IPS-15b (cell line): ENCODE measurements around the gene ZNF48.

Experiments
- H3K27me3 ChIP-seq: one replicate; pipeline ENCODE4 v1.6.1; 2013; ENCODE audit warnings: low read length; ENCODE audit not compliant: control insufficient read depth, insufficient read depth
- H3K36me3 ChIP-seq: one replicate; pipeline ENCODE4 v1.6.1; 2013; ENCODE audit warnings: low read length; ENCODE audit not compliant: control insufficient read depth, insufficient read depth
- H3K4me1 ChIP-seq: one replicate; pipeline ENCODE4 v1.6.1; 2013; ENCODE audit warnings: mild to moderate bottlenecking, low read length; ENCODE audit not compliant: control insufficient read depth, insufficient read depth
- H3K4me3 ChIP-seq: one replicate; pipeline ENCODE4 v1.5.1; 2013; ENCODE audit warnings: low read depth, low read length
- H3K9ac ChIP-seq: one replicate; pipeline ENCODE4 v1.6.1; 2013; ENCODE audit warnings: low read depth, mild to moderate bottlenecking, low read length
- H3K9me3 ChIP-seq: one replicate; pipeline ENCODE4 v1.6.1; 2013; ENCODE audit warnings: mild to moderate bottlenecking, low read length; ENCODE audit not compliant: control insufficient read depth, insufficient read depth

The ZNF48 gene

GRCh38 chr16:30395155-30395991 is at the start of gene ZNF48:
Gene ZNF48 (plus strand): TSS chr16:30395420. CDS start chr16:30395795, 375 bp downstream.
- Histone ChIP-seq H3K36me3 (peaks cover 13% of the 10 kb centered on the region), H3K27me3 (no peaks in the 10 kb centered on the region), H3K4me1 (peaks cover 5% of the 10 kb centered on the region), H3K9ac (peak within 1 kb of the TSS; percentile 85), H3K4me3 (peak within 1 kb of the TSS; percentile 81), H3K9me3 (no peaks in the 10 kb centered on the region)

DNA sequence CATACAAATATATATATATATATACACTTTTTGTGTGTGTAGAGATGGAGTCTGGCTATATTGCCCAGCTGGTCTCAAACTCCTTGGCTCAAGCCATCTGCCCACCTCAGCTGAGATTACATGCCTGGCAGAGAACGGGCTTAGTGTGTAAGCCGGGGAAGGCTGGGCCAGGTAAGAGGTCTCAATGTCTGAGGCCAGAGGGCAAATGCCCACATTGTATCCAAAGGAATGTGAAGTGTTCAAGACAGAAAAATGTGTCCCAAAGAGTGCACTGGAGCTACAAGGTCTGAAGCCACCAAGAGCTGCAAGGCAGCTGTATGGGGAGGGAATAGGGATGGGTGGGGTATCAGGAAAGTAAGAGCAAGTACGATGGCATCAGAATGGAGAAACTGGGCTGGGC is 48.9 kb upstream of the ZNF48 start:
- H3K9ac ChIP-seq = no peak overlapping the region
- H3K9me3 ChIP-seq = no peaks in the 10 kb centered on the region

DNA sequence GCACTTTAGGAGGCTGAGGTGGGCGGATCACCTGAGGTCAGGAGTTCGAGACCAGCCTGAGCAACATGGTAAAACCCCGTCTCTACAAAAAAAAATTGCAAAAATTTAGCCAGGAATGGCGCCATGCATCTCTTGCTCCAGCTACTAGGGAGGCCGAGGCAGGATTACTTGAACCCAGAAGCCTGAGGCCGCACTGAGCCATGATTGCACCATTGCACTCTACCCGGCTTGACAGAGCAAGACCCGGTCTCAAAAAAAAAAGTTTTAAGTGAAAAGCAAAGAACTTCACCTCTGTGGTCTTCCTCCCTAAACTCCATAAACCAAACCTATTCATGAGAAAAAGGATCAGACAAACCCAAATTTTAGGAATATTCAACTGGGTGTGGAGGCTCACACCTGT is 47.1 kb upstream of the ZNF48 start:
- no peaks in the 10 kb centered on the region for H3K4me1 ChIP-seq
- H3K9me3 ChIP-seq = no peaks in the 10 kb centered on the region
- H3K4me3 ChIP-seq = no peak overlapping the region
- H3K36me3 ChIP-seq = peaks cover 25% of the 10 kb centered on the region
- H3K27me3 ChIP-seq = no peaks in the 10 kb centered on the region
- H3K9ac ChIP-seq = no peak overlapping the region

More for the DNA sequence above, 48.9 kb upstream of the ZNF48 start:
- H3K27me3 ChIP-seq = no peaks in the 10 kb centered on the region
- peaks cover 9% of the 10 kb centered on the region for H3K36me3 ChIP-seq
- H3K4me3 ChIP-seq = no peak overlapping the region
- no peaks in the 10 kb centered on the region for H3K4me1 ChIP-seq

GRCh38 chr16:30348929-30349328 is 46.3 kb upstream of the ZNF48 start:
- Histone ChIP-seq H3K27me3 (no peaks in the 10 kb centered on the region), H3K9me3 (no peaks in the 10 kb centered on the region), H3K9ac (no peak overlapping the region), H3K36me3 (peaks cover 29% of the 10 kb centered on the region), H3K4me3 (no peak overlapping the region), H3K4me1 (no peaks in the 10 kb centered on the region)

DNA sequence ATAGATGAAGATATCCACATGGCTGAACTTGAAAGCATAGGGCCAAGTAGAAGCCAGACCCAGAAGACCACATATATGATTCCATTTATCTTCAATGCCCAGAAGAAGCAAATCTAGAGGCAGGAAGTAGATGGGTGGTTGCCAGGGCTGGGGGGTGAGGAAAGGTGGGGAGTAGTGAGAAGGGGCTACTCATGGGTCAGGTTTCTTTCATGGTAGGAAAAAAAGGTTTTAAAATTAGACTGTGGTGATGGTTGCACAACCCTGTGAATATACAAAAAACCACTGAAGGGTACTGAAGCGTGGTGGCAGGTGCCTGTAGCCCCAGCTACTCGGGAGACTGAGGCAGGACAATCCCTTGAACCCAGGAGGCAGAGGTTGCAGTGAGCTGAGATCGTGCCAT is 45.5 kb upstream of the ZNF48 start:
- peaks cover 29% of the 10 kb centered on the region for H3K36me3 ChIP-seq
- no peak overlapping the region for H3K9ac ChIP-seq
- H3K4me1 ChIP-seq = no peaks in the 10 kb centered on the region
- H3K4me3 ChIP-seq = no peak overlapping the region
- H3K9me3 ChIP-seq = no peaks in the 10 kb centered on the region
- no peaks in the 10 kb centered on the region for H3K27me3 ChIP-seq

DNA sequence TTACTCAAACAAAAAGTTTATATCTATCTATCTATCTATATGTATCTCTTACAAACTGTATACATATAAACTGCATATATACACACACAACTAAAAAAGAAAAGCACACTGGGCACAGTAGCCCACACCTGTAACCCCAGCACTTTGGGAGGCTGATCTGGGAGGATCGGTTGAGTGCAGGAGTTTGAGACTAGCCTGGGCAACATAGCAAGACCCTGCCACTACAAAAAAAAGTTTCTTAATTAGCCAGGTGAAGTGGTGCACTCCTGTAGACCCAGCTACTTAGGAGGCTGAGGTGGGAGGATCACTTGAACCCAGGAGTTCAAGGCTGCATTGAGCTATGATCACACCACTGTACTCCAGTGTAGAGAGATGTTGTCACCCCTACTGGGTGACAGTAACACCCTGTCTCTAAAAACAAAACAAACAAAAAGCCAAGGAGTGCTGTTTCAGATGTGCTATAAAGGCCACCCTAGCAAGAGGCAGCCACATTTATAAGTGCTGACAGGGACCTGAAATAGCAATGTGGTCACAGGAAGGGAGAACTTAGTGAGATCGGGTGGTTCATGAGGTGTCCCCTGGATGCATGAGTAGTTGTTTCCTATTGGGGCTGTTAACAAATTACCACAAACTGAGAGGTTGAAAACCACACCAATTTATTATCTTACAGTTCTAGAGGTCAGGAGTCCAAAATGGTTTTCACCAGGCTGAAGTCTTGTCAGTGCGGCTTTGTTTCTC is 44.9 kb upstream of the ZNF48 start:
- no peak overlapping the region for H3K9ac ChIP-seq
- no peaks in the 10 kb centered on the region for H3K27me3 ChIP-seq
- no peaks in the 10 kb centered on the region for H3K4me1 ChIP-seq
- no peaks in the 10 kb centered on the region for H3K9me3 ChIP-seq
- peaks cover 29% of the 10 kb centered on the region for H3K36me3 ChIP-seq
- no peak overlapping the region for H3K4me3 ChIP-seq

DNA sequence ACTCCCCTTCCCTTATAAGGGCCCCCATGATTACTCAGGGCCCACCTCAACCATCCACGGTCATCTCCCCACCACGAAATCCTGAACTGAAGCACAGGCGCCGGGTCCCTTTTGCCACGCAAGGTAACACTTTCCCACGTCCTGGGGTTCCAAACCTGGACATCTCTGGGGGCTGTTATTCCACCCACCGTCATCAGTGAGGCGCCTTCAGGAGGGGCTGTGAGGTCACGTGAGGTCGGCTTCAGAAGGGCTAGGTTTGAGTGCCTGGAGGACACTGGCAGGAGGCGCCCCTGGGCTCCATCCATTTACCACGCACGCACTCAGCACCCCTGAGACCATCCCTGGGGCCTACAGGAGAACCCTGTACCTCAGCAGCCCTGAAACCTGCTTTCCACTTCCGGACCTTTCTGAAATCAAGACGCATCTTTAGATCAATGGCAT is 44.2 kb upstream of the ZNF48 start:
- H3K36me3 ChIP-seq = peaks cover 29% of the 10 kb centered on the region
- H3K4me3 ChIP-seq = no peak overlapping the region
- H3K27me3 ChIP-seq = no peaks in the 10 kb centered on the region
- H3K9me3 ChIP-seq = no peaks in the 10 kb centered on the region
- peaks cover under 1% of the 10 kb centered on the region for H3K4me1 ChIP-seq
- no peak overlapping the region for H3K9ac ChIP-seq

- peaks cover 3% of the 10 kb centered on the region for H3K4me1 ChIP-seq
- H3K36me3 ChIP-seq = peaks cover 29% of the 10 kb centered on the region
- no peak overlapping the region for H3K9ac ChIP-seq
- H3K4me3 ChIP-seq = no peak overlapping the region
- no peaks in the 10 kb centered on the region for H3K27me3 ChIP-seq
- no peaks in the 10 kb centered on the region for H3K9me3 ChIP-seq
Observed at GRCh38 chr16:30351586-30352419, 43.4 kb upstream of the ZNF48 start.

- Histone ChIP-seq H3K27me3 (no peaks in the 10 kb centered on the region), H3K4me3 (no peak overlapping the region), H3K36me3 (peaks cover 29% of the 10 kb centered on the region), H3K4me1 (peaks cover 3% of the 10 kb centered on the region), H3K9me3 (no peaks in the 10 kb centered on the region), H3K9ac (no peak overlapping the region)
Observed at GRCh38 chr16:30352488-30353401, 42.5 kb upstream of the ZNF48 start.

- Histone ChIP-seq H3K9me3 (no peaks in the 10 kb centered on the region), H3K27me3 (no peaks in the 10 kb centered on the region), H3K4me3 (no peak overlapping the region), H3K4me1 (peaks cover 3% of the 10 kb centered on the region), H3K9ac (no peak overlapping the region), H3K36me3 (peaks cover 36% of the 10 kb centered on the region)
Observed at GRCh38 chr16:30353438-30354129, 41.6 kb upstream of the ZNF48 start.
